Activated T-cell treated with anti-CD3 and anti-CD28 coated beads, Interleukin-2, amount 50 U/mL, for 48 hours (primary cell): ENCODE data around the gene NRAP.

ENCODE experiments used
- DNase-seq, 2 experiments: peaks; one replicate each; pipeline ENCODE4 v3.0.0-alpha.2; 2020

Gene NRAP

GRCh38 chr10:113603057-113603777 is 60.6 kb downstream of the NRAP start:
- no peak for DNase-seq

GRCh38 chr10:113600569-113600968 is 63.3 kb downstream of the NRAP start:
- DNase-seq, result no peak

- no peak for DNase-seq
Measured at GRCh38 chr10:113594652-113595051, 69.2 kb downstream of the NRAP start.

GRCh38 chr10:113592380-113592779 is 71.5 kb downstream of the NRAP start:
- no peak for DNase-seq

GRCh38 chr10:113590581-113590980 is 73.3 kb downstream of the NRAP start:
- no peak for DNase-seq

- no peak for DNase-seq
Measured at GRCh38 chr10:113589201-113589770, 74.6 kb downstream of the NRAP start.

DNA sequence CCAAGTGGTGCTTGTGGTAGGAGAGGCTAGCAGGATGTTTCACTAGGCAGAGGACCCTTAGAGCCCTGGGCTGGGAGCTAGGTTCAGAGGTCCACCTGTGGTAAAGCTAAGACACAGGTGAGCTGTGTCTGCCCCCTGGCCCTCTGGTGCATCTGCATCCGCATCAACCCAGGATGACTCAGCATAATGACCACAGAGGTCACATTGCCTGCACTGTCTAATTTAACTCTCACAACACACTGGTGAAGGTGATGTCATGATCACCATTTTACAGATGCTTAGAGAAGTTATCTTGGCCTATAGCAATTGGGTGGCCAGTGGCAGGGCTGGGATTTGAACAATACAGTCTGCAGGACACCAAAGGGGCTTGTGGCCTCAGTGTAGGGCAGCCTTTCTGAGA is 77.9 kb downstream of the NRAP start:
- no peak for DNase-seq

- no peak for DNase-seq
Measured at GRCh38 chr10:113583571-113583970, 80.3 kb downstream of the NRAP start.

DNA sequence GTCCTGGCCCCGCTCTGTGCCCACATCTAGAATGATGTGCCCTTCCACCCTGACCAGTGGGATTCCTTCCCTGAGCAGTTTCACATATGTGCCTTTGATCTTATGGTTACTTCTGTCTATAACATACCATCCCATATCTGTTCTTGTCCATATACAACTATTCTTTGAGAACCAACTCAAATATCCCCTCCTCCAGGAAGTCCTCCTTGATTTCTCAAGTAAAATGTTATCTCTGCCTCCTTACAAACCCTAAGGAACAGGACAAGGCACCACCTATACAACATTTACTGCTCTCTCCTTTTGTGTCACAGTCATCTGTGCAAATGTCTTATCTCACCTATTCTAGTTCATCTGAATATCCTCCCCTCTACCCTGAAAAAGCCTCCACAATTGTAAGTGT is 82.7 kb downstream of the NRAP start:
- DNase-seq, result no peak

- DNase-seq, result no peak
Measured at GRCh38 chr10:113578773-113579172, 85.1 kb downstream of the NRAP start.

DNA sequence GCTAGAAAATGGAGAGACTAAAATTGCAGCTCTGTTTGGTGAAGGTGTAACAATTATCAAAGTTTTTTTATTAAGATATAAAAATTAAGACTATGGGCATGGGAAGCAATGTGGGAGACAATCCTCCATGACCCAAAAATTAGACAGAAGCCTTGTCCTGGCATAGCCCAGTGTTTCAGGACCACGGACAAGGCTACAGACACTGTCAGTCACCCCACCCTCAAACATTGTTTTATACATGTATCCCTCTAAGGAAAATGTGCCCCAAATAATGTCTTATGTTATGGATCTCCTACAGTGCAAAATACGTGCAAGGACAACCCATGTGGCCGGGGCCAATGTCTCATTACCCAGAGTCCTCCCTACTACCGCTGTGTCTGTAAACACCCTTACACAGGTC is 87.0 kb downstream of the NRAP start:
- no peak for DNase-seq

DNA sequence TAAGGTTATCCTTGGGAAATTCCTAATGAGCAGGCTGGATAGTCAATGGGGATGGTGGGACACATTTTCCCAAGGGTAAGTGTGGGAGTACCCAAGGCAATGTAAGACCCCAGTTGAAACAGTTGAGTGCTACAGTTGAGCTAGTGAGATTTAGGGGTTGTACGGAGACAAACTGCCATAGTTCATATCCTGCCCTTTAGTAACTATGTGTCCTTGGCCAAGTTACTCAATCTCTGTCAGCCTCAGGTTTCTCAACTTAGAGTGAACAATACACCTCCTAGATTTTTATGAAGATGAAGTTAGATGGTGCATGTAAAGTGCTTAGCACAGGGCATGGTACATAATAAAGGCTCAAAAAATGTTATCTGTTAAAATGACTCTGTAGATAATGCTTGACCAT is 90.5 kb downstream of the NRAP start:
- no peak for DNase-seq

DNA sequence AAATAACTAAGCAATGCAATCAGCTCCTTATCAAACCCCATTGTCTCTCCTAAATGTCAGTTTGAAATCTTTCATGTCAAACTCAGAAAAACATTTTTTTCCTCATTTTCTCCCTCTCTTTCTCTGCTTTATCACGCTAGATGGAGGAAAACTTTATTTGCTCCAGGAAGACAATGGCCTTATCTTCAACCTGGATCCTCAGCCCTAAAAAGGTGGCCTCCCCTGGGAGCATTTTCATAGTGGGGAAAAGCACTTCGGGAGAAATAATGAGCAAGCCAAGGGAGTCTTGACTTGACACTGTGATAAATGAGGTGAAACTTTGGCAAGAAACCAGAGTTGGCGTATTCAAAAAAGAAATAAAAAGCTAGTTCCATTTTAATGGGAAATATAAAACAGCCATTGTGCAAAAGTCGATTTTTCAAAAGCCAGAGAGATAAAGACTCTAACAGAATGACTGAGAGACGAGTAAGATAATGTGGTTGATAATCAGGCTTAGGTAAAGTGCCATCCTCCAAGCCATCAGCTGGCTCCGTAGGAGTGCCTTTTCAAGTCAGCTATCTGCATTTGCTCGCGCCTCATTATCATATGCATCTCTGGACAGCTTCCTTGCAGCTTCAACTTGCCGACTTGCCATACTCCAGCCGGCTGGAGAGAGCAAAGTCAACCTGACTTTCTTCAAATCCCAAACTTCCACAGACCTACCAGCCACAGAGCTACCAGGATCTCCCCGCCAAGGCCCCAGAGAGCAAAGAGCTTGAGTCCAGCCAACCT is 91.1 kb downstream of the NRAP start:
- DNase-seq, result no peak

DNA sequence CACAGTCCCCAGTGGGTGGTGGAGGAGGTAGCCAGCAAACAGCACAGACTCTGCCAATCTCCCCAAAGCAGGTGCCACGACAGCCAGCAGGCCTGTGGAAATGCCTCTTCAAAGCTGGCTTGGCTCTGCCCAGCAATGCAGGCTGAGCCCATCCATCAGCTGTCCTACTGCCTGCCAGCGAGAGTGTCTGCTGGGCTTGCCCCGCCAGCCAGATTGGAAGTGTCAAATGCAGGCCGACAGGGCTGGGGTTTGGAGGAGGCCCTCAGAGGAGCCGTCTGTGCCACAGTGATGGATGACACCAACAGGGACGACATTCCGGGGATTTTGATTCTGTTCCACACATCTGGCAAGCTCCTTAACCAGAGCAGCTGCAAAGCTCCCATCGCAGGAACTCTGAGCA is 94.3 kb downstream of the NRAP start:
- no peak for DNase-seq

DNA sequence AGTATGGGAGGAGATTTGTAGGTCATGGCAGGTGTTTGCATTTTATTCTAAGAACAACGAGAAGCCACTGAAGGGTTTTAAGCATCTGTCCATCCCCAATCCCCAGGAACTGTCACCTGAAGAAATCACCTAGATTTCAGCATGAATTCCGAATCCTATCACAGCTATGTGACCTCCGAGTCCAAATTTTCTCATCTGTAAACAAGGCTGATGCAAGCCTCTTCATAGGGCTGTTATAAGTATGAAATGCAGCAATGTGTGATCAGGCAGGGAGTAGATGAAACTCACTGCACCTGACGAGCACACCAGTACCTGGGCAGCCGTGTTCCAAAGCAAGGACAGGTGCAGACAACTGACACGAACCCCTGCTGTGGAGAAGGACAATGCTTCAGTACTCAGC is 97.0 kb downstream of the NRAP start:
- DNase-seq, result no peak

DNA sequence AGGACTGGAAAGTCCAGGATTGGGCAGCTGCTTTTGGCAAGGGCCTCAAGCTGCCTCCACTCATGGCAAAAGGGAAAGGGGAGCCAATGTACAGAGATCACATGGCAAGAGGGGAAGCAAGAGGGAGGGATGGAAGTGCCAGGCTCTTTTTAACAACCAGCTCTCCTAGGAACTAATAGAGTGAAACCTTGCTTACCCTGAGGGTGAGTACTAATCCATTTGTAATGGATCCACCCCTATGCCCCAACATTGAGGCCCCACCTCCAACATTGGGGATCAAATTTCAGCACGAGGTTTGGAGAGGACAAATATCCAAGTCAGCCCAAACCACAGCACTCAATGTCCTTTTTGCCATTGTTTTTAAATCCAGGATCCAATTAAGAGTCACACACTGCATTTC is 98.5 kb downstream of the NRAP start:
- DNase-seq, result no peak

DNA sequence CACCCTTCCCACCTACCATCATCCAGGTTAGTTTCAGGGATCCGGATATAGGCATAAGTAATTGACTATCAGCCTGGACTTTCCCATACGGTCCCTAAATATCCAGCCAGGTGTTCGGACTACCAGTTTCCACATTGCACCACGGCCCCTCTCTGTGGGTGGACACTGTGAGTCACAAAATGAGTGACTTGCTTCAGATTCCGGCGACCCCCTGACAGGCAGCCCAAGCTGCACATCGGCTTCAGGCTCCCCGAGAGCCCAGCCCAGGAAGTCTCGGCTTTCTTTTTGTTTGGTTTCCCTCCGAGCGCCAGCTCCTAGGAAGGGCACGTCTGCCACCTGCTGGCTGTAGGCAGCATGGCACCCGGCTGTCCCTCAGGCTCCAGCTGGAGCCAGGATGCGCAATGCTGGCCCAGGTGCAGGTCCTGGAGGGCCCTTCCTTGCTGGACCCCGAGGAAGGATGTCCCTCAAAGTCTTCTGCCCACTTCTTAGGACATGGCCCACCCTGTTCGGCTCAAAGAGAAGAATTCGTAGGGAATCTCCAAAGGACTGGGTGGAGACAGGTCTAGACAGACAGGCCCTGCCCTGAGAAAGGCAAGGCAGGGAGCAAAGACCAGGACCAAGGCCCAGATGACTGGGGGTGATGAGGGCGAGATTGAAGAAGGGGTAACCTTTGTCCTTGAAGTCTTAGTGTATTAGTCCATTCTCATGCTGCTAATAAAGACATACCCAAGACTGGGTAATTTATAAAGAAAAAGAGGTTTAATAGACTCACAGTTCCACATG is 100.3 kb downstream of the NRAP start:
- DNase-seq, result peak; percentile 79 to 82

DNA sequence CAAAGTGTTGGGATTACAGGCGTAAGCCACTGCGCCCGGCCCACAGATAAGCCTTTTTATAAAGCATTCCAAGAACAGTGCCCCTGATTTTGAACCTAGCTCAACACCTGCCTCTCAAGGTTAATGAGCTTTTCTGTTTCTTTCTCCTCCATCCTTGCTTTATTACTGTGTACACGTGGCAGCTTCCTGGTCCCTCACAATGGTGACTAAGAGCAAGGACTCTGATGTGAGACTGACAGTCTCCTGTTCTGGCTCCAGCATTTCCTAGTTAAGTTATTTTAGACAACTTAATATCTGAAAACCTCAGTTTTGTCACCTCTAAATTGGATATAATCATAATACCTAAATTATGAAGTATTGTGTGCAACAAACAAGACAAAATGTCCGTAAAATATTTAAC is 101.1 kb downstream of the NRAP start:
- DNase-seq, result no peak

DNA sequence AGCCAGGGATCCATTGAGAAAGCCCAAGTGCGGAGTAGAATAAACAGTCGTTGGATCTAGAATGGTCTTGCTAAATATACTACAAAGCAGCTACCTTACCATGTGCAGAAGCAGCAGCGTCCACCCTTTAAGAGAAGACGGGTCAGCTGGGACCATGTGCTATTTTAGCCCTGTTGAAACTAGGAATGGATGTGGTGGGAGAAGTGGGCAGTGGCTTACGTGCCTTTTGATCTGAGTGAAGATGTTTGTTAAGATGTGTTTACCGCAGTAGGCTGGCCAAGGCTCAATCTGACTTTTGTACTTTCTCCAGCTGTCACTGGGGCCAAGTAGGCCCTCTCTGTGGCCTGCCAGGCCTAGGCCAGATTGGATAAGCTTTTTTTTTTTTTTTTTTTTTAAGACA is 101.8 kb downstream of the NRAP start:
- no peak for DNase-seq

- no peak for DNase-seq
Measured at GRCh38 chr10:113561214-113561613, 102.6 kb downstream of the NRAP start.

GRCh38 chr10:113560071-113560470 is 103.8 kb downstream of the NRAP start:
- no peak for DNase-seq

GRCh38 chr10:113557903-113558321 is 105.9 kb downstream of the NRAP start:
- DNase-seq, result no peak

DNA sequence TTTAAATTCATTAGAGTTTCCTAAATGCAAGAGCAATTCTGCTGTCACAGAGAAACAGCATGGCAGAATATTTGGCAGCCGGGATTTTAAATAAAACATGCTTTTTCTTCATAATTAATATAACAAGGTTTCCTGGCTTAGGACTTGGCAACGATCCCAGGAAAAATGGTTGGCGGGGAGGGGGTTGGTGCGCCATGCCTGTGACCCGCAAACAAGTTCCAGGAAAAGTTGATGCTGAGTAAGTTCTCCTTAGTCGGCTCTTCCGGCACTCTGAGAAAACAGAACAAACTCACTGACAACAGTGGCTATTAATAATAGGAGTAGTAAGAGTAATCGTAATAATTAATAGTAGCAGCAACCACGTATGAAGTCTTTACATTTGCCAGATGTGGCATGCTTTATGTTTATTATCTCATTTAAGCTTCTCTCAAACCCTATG is 106.4 kb downstream of the NRAP start:
- DNase-seq, result no peak
